ENCODE data around the gene ARHGEF19.
"Not testable (repeated sequence)": the region's sequence is repeated elsewhere in the genome, so short reads cannot be mapped to it uniquely, and the experiment has no call there.

Gene ARHGEF19

DNA sequence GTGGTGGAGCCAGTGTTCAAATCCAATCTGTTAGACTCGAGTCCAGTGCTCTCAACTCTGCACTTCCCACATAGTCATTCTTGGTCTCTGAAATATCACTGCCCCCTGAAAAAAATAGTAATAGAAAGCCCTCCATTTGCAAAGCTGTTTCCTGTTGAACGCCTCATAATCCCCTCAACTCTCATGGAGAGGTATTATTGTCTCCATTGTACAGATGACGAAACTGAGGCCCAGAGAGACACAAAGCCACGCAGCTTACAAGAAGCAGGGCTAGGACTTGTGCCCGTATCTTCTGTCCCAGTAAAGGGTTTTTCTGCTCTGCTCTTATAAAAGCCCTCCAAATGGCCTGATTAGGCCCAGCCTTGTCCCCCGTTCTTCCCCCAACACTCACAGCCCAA, 6.2 kb upstream of the ARHGEF19 start:
- DNase-seq = no peak

DNA sequence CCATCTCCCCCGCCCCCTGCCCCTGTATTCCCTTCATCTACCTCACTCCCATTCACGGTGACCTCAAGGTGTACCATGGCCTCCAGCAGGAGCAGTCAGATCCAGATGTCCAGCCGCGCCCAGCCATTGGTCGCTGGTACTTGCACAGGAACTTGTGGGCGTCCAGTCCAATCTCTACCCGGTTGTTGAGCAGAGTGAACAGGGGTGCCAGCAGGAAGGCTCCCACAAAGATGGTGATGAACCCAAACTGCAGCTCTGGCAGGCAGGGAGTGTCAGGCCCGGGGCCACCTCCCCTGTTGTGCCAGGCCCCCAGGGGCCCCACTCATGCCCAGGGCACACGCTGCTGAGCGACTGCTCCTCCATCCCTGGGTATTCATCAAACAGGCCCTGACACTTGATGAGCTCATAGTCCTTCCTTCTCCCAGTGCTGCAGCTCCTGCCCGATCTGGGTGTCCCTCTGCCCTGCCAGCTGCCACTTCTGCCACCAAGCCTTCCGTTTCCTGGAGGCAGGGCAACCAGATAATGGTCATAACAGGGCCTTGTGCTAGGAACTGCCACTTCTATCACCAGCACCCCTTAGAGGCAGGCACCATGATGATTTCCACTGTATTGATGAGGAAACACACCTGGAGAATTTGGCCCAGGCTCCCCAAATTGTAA, 5.7 kb upstream of the ARHGEF19 start:
- no peak for DNase-seq

DNA sequence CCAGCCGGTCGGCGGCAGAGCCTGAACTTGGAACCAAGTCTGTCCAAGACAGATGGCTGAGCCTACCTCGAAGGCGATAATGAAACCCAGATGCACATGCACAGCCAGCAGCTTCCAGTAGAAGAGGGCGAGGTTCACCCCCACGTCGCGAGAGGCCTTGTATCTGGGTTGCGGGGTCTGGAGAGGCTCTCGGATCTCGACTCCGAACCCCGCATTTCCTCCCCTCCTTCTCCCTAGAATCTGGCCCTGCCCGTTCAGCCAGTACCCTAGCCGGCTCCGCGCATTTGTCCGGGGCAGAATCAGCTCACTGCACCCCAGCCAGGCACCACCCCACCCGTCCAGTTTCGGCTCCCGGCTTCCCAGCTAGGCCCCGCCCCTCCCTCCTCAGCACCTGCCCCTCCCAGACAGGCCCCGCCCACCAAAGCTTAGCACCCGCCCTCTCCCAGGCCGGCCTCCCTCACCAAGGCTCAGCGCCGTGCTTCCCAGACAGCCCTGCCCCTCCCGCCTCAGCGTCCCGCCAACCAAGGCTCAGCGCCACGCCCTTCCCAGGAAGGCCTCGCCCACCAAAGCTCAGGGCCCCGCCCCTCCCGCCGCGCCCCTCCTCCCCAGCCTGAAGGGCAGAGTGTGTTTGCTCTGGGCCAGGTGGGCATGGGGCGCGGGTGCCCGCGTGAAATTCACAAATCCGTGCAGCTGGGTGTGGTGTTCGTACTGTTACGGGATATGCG, 4.8 kb upstream of the ARHGEF19 start:
- DNase-seq = peak; percentile 96

DNA sequence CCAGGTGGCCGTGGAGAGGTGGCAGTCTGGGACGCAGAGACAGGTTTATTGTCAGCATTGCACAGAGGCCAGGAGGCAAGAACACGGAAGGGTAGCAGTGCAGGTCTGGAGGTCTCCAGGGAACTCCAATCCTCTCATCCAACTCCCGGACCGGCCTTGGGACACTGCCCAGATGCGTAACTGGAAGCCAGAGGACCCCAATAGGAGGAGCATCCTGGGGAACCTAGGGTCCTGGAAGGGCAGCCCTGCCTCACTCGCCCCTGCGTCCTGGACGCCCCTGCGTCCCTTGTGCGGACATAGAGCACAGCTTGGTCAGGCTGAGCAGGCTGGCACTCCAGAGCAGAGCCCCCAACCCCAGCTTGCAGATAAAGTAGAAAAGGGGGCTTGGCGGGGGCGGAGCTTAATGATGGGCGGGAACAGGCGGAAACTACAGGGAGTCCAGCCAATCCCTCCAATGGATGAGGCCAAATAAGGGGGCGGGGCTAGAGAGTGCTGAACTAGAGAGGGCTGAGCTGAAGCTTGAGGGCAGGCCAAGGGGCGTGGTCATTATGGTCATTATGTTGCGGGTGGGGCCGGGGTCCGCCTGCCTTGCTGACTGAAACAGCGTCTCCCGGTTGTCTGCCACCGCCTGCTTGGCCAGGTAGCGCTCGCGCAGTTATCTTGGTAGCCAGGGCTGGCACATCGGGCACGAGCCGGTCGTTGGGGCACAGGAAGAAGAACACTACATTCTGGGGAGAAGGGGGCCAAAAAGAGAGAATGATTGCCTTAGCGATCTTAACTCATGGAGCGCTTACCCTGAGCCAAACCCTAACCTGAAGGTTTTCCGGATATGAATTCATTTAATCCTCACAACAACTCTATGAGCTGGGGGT, 3.7 kb upstream of the ARHGEF19 start:
- peak; percentile 83 for DNase-seq

DNA sequence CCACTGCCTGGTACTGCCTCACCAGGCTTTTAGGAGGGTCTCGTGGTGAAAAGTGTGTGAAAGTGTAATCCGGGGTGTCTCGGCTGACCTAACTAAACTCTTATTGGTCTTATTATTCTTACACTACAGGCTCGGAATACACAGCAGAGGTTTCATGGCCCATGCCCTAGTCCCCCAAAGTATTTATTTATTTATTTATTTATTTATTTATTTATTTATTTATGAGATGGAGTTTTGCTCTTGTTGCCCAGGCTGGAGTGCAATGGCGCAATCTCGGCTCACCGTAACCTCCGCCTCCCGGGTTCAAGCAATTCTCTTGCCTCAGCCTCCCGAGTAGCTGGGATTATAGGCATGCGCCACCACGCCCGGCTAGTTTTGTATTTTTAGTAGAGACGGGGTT, 2.8 kb upstream of the ARHGEF19 start:
- DNase-seq = not testable (repeated sequence)

DNA sequence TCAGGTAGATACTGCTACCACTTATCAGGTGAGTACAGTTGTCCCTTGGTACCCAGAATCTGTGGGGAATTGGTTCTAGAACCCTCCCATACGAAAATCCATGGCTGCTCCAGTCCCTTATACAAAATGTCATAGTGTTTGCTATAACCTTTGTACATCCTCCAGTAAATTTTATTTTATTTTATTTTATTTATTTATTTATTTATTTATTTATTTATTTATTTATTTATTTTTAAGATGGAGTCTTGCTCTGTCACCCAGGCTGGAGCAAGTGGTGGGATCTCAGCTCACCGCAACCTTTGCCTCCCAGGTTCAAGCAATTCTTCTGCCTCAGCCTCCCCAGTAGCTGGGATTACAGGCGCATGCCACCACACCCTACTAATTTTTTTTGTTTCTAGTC, 1.1 kb upstream of the ARHGEF19 start:
- not testable (repeated sequence) for DNase-seq

DNA sequence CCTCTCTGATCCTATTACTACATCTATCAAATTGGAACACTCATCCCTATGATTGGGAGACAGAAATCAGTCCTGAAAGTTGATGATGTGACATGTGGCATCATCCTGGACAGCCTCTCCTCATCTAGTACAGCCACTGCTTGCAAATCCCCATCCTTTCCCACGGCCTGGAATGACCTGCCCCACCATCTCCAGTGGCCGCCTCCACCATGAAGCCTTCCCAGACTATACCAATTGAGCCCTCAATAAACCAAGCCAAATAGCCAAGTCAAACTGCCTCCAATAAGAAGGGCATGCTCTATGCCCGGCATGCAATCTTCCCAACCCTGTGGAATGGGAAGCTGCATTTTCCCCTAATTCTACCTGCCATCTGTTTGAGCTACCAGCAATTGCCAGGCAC, 561 bp upstream of the ARHGEF19 start:
- no peak for DNase-seq

DNA sequence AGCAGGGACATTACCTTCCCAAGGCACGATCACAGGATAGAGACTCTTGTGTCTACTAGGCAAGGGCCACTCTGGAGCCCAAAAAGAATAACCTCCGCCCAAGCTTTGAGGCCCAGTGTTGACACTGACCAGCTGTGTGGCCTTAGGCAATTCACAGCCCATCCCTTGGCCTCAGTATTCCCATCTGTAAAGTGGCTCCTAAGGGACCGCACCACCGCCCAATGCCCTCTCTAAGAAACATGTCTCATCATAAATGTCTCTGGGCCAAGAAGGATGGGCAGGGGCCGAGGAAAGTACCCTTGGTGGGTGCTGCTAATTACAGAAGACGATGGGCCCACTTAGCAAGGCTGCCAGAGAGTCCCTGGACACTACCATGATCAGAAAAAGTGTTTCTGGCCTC, 628 bp downstream of the ARHGEF19 start:
- no peak for DNase-seq

DNA sequence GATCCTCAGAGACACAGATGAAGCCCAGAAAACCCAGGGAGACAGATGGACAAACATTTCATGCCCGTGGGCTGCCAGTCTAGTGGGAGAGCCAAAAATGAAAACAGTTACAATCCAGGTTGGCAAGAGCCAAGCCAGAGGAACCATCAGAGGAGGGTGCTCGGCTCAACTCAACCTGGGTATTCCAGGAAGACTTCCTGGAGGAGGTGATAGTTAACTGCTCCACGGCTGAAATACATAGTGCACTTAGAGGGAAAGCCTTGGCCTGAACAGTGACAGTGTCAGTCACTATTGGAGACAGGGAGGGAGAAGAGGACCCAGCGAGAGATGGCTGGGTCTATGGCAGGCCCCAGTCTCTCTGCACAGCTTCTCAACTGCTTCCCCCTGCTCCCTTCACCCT, 1.9 kb downstream of the ARHGEF19 start:
- DNase-seq = no peak

DNA sequence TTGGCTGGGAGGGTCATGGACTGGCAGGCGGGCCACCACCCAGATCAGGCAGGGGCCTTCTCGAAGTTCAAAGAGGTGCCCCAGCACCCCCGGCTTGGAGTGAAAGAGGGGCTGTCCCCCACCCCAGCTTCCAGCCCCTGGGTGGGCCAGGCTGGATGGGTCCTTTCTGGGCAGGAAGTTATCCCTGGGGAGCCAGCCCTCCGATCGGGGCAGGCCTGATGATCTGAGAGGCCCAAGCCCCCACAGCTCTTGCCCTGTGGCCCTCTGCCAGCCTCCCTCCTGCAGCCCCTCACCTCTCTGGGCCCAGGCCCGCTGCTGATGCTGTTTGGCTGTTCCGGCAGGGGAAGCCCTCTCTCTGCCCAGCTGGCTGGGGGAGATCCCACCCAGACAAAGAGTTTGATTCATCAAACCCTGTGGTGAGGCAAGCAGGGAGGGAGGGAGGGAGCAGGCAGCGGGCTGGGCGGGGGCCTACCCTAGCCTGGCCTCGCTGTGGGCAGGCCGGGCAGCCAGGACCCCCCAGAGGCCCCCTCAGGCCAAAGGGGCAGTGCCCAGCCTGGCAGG, 2.5 kb downstream of the ARHGEF19 start:
- DNase-seq = no peak

DNA sequence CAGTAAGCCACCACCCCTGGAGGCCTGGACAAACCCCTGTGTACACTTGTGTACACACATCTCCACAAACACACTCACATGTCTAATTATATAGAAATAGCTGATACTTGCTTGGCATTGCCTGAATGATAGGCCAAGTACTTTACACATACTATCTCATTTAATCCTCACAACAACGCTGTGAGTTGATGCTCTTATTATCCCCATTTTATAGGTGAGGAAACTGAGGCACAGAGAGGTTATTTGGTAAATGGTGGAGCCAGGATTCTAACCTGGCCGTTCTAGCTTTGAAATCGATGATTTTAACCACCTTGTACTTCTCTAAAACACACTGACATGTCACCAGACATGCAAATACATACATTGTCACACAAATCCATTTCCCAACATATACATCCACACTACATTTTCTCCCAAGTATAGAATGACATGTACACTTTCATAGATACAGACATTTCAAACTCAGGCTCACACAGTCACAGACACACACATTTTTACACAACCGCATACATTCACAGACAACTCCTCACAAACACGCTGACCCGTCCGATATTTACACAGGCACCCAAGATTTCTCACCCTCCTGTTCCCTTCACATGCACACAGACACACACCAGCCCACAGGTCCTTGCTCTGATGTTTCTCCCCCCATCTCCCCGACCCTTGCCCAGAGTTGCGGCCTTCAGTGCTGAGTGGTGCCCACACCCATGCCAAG, 3.2 kb downstream of the ARHGEF19 start:
- DNase-seq = no peak

DNA sequence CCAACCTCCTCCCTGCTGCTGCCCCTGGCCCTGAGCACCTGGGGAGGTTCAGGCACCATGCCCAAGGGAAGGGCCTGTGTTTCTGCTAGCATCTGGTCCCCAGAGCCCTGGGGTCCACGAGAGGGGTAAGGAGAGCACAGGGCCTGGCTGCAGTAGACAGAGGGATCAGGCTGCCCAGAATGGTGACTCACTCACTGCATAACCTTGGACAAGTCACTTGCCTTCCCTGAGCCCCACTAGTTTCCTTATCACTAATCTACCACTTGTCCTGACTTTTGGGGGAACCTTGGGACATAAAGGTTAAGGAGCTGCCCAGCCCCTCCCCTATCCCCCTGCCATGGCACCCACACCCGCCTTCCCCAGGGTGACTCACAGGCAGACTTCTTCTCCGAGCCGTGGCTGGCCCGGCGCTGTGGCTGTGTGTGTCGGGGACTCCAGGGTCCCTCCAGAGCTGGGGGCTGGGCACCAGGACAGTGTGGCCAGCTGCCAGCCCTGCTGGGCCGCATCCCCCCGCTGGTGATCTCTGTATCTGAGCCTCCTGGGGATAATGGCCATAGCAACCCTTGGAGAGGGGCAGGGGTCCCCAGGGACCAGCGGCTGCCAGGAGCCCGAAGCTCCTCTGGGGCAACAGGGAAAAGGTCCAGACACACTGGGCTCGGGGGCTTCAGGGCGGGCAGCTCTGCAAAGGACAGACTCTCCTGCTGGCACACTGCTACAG, 4.0 kb downstream of the ARHGEF19 start:
- DNase-seq = no peak

DNA sequence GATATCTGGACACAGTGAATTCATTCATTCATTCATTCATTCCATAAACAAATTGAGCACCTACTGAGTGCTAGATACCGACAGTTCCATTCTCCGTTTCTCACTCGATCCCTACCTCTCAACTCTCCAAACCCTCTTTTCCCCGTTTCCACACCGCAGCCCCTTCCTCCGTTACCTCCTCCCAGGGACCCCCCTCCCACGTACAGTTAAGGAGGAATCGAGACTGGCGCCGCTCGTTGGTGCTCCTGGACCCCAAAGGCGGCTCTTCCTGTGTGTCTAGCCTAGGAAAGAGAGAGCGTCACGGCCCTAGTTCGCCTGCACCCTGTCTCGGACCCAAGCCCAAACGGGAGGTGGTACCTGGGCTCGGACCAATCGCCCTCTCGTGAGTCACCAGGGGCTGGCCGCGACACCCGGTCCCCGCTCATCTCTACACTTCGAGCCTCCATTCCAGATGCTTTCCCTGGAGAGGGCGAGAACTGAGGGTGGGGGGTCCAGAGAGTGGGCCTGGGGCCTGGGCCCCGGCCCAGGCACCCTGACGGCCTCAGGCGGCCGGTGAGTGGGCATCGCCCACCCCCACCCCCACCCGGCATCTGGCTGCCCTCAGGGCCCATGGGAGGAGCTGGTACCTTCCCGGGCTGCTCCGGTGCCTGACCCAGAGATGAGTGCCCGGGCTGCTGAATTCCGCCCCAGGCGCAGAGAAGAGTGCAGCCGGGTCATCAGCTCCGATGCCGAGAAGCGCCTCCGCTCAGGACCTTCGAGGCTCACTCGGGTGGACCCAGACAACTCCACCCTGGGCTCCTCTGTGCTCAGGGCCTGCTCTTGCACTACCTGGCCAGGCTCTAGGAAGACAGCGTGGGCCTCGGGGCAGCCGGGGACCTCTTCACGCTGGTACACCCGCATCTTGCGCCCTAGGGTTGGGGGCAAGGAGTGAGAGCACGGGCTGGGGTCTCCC, 4.9 kb downstream of the ARHGEF19 start:
- no peak for DNase-seq

DNA sequence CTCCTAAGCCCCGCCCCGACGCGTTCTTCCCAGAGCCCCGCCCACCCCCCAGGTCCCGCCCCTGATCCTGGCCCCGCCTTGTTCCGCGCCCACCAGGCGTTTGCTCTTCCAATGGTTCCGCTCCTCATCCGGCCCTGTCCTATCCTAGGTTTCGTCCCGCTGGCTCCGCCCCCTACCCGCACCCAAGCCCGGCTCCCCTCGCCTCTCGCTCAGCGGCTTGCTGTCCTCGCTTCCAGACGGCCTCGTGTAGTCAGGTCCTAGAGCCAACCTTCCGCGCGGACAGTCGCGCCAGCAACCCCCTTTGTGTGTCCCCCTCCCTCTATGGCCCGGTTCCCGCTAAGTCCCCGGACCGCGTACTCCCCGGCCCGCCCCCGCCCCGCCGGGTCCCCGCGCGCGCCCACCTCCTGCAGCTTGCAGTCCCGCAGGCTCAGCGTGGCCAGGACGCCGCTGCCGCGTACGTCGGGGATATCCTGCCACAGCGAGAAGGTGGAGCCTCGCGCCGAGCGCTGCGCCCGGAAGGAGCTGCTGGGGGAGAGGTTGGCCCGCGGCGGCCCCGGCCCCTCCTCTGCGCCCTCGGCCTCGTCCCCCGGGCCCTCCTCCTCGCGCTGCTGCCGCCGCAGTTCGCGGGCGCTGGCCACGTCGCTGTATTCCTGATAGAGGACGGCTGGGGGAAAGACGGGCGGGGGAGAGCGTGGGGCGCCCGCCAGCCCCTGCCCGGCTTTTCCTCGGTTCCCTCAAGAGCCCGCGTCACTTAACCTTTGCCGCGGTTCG, 5.7 kb downstream of the ARHGEF19 start:
- peak; percentile 95 for DNase-seq

DNA sequence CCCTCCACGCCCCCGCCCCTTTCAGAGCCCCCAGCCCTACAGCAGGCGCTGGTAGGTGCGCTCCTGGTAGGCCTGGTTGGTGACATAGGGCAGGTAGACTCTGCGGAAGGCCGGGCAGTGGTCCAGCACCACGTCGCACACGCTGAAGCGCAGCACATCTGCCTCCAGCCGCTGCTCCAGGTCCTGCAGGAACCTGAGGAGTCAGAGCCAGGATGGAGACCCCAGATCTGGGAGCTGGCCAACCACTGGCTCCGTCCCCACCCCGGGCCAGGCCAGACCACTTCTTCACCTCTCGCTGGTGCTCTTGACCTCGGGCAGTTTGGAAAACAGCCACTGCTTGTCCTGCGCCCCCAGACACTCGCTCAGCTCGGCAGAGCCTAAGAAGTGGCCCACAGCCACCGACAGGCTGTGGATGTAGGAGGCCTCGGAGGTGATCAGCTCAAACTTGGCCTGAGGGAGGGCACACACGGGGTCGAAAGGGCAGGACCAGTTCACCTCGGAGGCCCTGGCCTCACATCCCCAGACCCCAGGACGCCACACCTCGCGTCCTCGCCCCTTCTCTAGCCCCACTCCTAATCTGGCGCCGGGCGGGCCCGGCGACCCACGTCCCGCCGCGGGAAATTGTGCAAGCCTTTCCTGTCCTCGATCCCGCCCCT, 6.4 kb downstream of the ARHGEF19 start:
- DNase-seq = no peak

DNA sequence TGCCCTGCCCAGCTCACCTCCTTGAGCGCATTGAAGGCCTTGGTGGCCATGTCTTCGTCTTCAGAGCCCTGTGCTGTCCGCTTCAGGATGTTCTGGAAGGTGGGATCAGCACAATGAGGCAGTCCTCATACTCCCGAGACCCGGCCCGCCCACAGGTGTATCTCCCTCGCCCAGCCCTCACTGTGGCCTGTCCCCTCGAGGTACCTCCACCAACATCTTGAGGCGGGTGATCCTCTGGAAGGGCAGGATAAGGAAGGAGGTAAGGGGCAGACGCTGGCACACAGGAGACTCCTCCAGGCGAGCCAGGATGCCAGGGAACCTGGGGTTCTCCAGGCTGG, 7.1 kb downstream of the ARHGEF19 start:
- DNase-seq = no peak

DNA sequence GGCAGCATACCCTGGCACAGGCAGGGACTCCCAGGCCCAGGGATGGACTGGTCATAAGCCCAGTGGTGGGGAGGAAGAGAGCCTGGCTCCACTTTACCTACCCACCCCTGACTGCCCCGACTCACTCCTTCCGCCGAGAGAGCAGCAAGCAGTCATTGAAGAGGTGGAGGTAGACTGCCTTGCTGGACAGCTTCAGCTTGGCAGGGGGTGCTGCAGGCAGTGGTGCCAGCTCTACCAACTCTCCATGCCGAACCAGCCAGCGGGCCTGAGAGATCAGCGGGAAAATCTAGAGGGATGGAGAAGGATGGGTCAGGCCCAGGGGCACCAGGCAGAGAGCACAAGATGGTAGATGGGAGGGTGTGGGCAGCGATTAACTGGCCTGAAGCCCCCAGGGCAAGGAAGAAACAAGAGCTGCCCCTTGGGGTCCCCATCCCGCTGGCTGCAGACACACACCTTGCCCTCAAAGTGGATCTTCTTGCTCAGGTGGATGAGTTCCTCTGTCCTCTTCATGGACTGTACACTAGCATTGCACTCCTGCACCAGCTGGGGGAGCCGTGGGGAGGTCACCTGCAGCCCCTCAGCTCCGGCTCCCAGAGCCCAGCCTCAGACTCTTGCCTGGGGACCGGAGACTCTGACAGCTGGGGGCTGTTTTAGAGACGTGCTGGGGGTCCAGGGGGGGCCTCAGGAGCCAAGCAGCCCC, 7.7 kb downstream of the ARHGEF19 start:
- peak; percentile 23 for DNase-seq

DNA sequence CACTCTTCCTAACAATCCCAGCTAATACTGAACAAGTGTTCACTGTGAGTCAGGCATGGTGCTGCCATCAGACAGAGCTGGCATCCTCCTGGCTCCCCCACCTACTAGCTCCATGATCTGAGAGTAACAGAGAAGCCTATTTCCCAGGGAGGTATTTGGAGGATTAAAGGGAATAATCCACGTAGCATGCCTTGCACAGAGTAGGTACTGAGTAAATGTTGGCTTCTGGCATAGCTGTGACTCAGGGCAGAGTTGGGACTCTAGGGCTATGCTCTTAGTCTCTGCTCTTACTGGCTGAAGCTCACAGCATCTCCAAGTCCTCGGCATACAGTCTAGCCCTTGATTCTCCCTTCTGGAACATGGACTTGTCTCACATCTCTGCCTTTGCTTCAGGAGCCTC, 8.2 kb downstream of the ARHGEF19 start:
- no peak for DNase-seq

DNA sequence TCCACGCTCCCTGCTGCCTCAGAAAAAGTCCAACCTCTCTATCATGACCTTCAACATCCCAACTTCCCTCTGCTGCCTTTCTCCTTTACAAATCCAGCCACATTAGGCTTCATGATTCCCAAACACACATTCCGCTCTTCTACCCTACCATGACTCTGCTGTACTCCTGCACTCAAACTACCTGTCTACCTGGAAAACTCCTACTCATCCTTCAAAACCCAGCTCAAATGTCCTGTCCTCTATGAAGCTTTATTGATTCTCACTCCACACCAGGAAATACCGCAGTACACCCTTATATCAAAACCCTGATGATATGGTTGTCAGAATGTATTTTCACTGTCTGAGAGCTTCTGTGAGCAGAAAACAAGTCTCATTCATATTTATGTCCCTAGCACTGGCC, 8.9 kb downstream of the ARHGEF19 start:
- no peak for DNase-seq

Measured in CD4-positive, alpha-beta T cell treated with Interferon gamma for 1 hour (primary cell).